ENCODE data around the gene MC5R. TPM values are rescaled to one million over a fixed set of nuclear protein-coding genes. Genes with fewer than 3 reads are reported as not detected.

MC5R gene
- total and polyA plus RNA-seq, 4 donors: not detected

- WGBS, 2 donors: 3 to 4% methylated on average over 48 to 51 of the region's 51 CpGs
- peaks cover 0 to 8% (median 0%) of the 10 kb centered on the region in 4 donors for H3K9me3 ChIP-seq (ENCODE audit: control insufficient read depth in 4 of 4, insufficient read depth in 3 of 4, low read length in 3 of 4)
- no peak for TF ChIP-seq CTCF (IDR thresholded peaks at IDR 0.05; ENCODE audit: control extremely low read depth, extremely low read depth)
- peaks cover 6 to 53% (median 34%) of the 10 kb centered on the region in 3 donors for H3K27me3 ChIP-seq (ENCODE audit: control insufficient read depth in 3 of 3, insufficient read depth in 3 of 3, low read length in 2 of 3)
- H3K36me3 ChIP-seq (ENCODE audit: control insufficient read depth in 4 of 4, insufficient read depth in 4 of 4, low read length in 4 of 4): no peaks in the 10 kb centered on the region
- no peaks in the 10 kb centered on the region for H3K4me1 ChIP-seq (ENCODE audit: control insufficient read depth in 5 of 5, insufficient read depth in 5 of 5, low read length in 5 of 5)
- DNase-seq (no peak), ATAC-seq (ENCODE audit: insufficient read depth, low FRiP score) (no peak)
- no peak overlapping the region for H3K4me3 ChIP-seq
- H3K9ac ChIP-seq (ENCODE audit: insufficient read depth in 1 of 2, low read length in 2 of 2): no peak overlapping the region
- no peak overlapping the region for H3K27ac ChIP-seq (ENCODE audit: low read depth in 1 of 2, low read length in 1 of 2)
Observed at GRCh38 chr18:13868501-13869271, 44.7 kb downstream of the MC5R start.

- Histone ChIP-seq H3K9ac (ENCODE audit: insufficient read depth in 1 of 2, low read length in 2 of 2) (no peak overlapping the region), H3K9me3 (ENCODE audit: control insufficient read depth in 4 of 4, insufficient read depth in 3 of 4, low read length in 3 of 4) (peaks cover 0 to 8% (median 0%) of the 10 kb centered on the region in 4 donors), H3K4me1 (ENCODE audit: control insufficient read depth in 5 of 5, insufficient read depth in 5 of 5, low read length in 5 of 5) (no peaks in the 10 kb centered on the region), H3K27ac (ENCODE audit: low read depth in 1 of 2, low read length in 1 of 2) (no peak overlapping the region), H3K36me3 (ENCODE audit: control insufficient read depth in 4 of 4, insufficient read depth in 4 of 4, low read length in 4 of 4) (no peaks in the 10 kb centered on the region), H3K27me3 (ENCODE audit: control insufficient read depth in 3 of 3, insufficient read depth in 3 of 3, low read length in 2 of 3) (peaks cover 6 to 50% (median 31%) of the 10 kb centered on the region in 3 donors), H3K4me3 (no peak overlapping the region)
- no peak for TF ChIP-seq CTCF (IDR thresholded peaks at IDR 0.05; ENCODE audit: control extremely low read depth, extremely low read depth)
- no peak for ATAC-seq (ENCODE audit: insufficient read depth, low FRiP score)
- WGBS, 2 donors: 54 to 57% methylated on average over 13 of the region's 13 CpGs
- DNase-seq: no peak
Observed at GRCh38 chr18:13871701-13872100, 47.8 kb downstream of the MC5R start.

- TF ChIP-seq CTCF (IDR thresholded peaks at IDR 0.05; ENCODE audit: control extremely low read depth, extremely low read depth): no peak
- WGBS, 2 donors: 89% methylated on average over 14 of the region's 14 CpGs
- H3K9ac ChIP-seq (ENCODE audit: insufficient read depth in 1 of 2, low read length in 2 of 2): no peak overlapping the region
- no peaks in the 10 kb centered on the region for H3K36me3 ChIP-seq (ENCODE audit: control insufficient read depth in 4 of 4, insufficient read depth in 4 of 4, low read length in 4 of 4)
- no peaks in the 10 kb centered on the region for H3K4me1 ChIP-seq (ENCODE audit: control insufficient read depth in 5 of 5, insufficient read depth in 5 of 5, low read length in 5 of 5)
- peaks cover 0 to 8% (median 0%) of the 10 kb centered on the region in 4 donors for H3K9me3 ChIP-seq (ENCODE audit: control insufficient read depth in 4 of 4, insufficient read depth in 3 of 4, low read length in 3 of 4)
- no peak overlapping the region for H3K27ac ChIP-seq (ENCODE audit: low read depth in 1 of 2, low read length in 1 of 2)
- peaks cover 6 to 43% (median 31%) of the 10 kb centered on the region in 3 donors for H3K27me3 ChIP-seq (ENCODE audit: control insufficient read depth in 3 of 3, insufficient read depth in 3 of 3, low read length in 2 of 3)
- ATAC-seq (ENCODE audit: insufficient read depth, low FRiP score) (no peak), DNase-seq (no peak)
- no peak overlapping the region for H3K4me3 ChIP-seq
Observed at GRCh38 chr18:13872373-13872772, 48.4 kb downstream of the MC5R start.
